ENCODE measurements around the gene RAD9A.

RAD9A gene

GRCh38 chr11:67409781-67410368 is 18.1 kb downstream of the RAD9A start:
- no peak for TF ChIP-seq CTCF (IDR thresholded peaks at IDR 0.05; ENCODE audit: extremely low read depth, missing control alignments)
- DNase-seq (ENCODE audit: low spot score) = no peak

- no peak for DNase-seq (ENCODE audit: low spot score)
- TF ChIP-seq CTCF (IDR thresholded peaks at IDR 0.05; ENCODE audit: extremely low read depth, missing control alignments) = no peak
Observed at GRCh38 chr11:67410369-67410831, 18.6 kb downstream of the RAD9A start.

GRCh38 chr11:67410984-67411784 is 19.4 kb downstream of the RAD9A start:
- no peak for TF ChIP-seq CTCF (IDR thresholded peaks at IDR 0.05; ENCODE audit: extremely low read depth, missing control alignments)
- DNase-seq (ENCODE audit: low spot score) = no peak

- no peak for TF ChIP-seq CTCF (IDR thresholded peaks at IDR 0.05; ENCODE audit: extremely low read depth, missing control alignments)
- no peak for DNase-seq (ENCODE audit: low spot score)
Observed at GRCh38 chr11:67411785-67412152, 20.0 kb downstream of the RAD9A start.

- no peak for TF ChIP-seq CTCF (IDR thresholded peaks at IDR 0.05; ENCODE audit: extremely low read depth, missing control alignments)
- no peak for DNase-seq (ENCODE audit: low spot score)
Observed at GRCh38 chr11:67412495-67413179, 20.9 kb downstream of the RAD9A start.

GRCh38 chr11:67413266-67413849 is 21.6 kb downstream of the RAD9A start:
- no peak for TF ChIP-seq CTCF (IDR thresholded peaks at IDR 0.05; ENCODE audit: extremely low read depth, missing control alignments)

More at GRCh38 chr11:67413266-67413849, 21.6 kb downstream of the RAD9A start:
- DNase-seq (ENCODE audit: low spot score) = no peak

Measured in GM20000 (cell line).